Dermis microvascular lymphatic vessel endothelial cell (primary cell): ENCODE measurements around the gene ASXL2. TPM values are rescaled to one million over a fixed set of nuclear protein-coding genes. Genes with fewer than 3 reads are reported as not detected.
"Not testable (repeated sequence)": the region's sequence is repeated elsewhere in the genome, so short reads cannot be mapped to it uniquely, and the experiment has no call there.

Experiments
- DNase-seq, 2 donors: peaks; one replicate each; pipeline versions ENCODE4 v3.0.0 to v3.0.0-alpha.2; 2010; ENCODE audit warnings: low read depth in 2 of 2
- total RNA-seq: library from RNA; depleted of rRNA; stranded (reverse); fragments of >200 nt; gene quantifications from 2 replicates; pipeline ENCODE4 v1.2.1, GENCODE V29; 2014

The ASXL2 gene
- 4.1 and 7.2 TPM in 2 replicates for total RNA-seq

GRCh38 chr2:25878361-25879132, at the start of gene ASXL2:
Gene ASXL2 (minus strand): TSS chr2:25878487. CDS start chr2:25878222, 265 bp downstream.
- DNase-seq, result peak; percentile 92 to 98

GRCh38 chr2:25926984-25927756, 48.9 kb upstream of the ASXL2 start:
- no peak for DNase-seq

GRCh38 chr2:25922501-25922900, 44.2 kb upstream of the ASXL2 start:
- DNase-seq, result no peak

GRCh38 chr2:25920786-25921415, 42.6 kb upstream of the ASXL2 start:
- DNase-seq, result no peak

- DNase-seq, result no peak
These were observed 42.0 kb upstream of the ASXL2 start for GRCh38 chr2:25920336-25920735.

- DNase-seq, result no peak
These were observed 39.5 kb upstream of the ASXL2 start for GRCh38 chr2:25917832-25918231.

GRCh38 chr2:25917411-25917810, 39.1 kb upstream of the ASXL2 start:
- not testable (repeated sequence) for DNase-seq

GRCh38 chr2:25915944-25916772, 37.9 kb upstream of the ASXL2 start:
- not testable (repeated sequence) for DNase-seq

- DNase-seq, result not testable (repeated sequence)
These were observed 37.1 kb upstream of the ASXL2 start for GRCh38 chr2:25915411-25915810.

- DNase-seq, result not testable (repeated sequence)
These were observed 35.3 kb upstream of the ASXL2 start for GRCh38 chr2:25913696-25913973.

- DNase-seq, result no peak
These were observed 34.8 kb upstream of the ASXL2 start for GRCh38 chr2:25912851-25913695.

- DNase-seq, result not testable (repeated sequence)
These were observed 31.3 kb upstream of the ASXL2 start for GRCh38 chr2:25909574-25909973.

- no peak for DNase-seq
These were observed 26.8 kb upstream of the ASXL2 start for GRCh38 chr2:25905126-25905525.

- DNase-seq, result no peak
These were observed 25.0 kb upstream of the ASXL2 start for GRCh38 chr2:25903216-25903776.

- DNase-seq, result peak in 1 of 2 donors; percentile 38
These were observed 21.2 kb upstream of the ASXL2 start for GRCh38 chr2:25899404-25899970.

- DNase-seq, result no peak
These were observed 19.2 kb upstream of the ASXL2 start for GRCh38 chr2:25897506-25897905.

- DNase-seq, result not testable (repeated sequence)
These were observed 18.0 kb upstream of the ASXL2 start for GRCh38 chr2:25896308-25896707.

GRCh38 chr2:25895610-25896009, 17.3 kb upstream of the ASXL2 start:
- no peak for DNase-seq

- DNase-seq, result no peak
These were observed 16.7 kb upstream of the ASXL2 start for GRCh38 chr2:25895018-25895417.
